Natural killer cell treated with Interleukin-12 subunit alpha and Interleukin-12 subunit beta and Interleukin-15 and Interleukin-18, amount 100 ng/mL, for 72 hours (primary cell): ENCODE results near the gene CDKAL1. TPM values are rescaled to one million over a fixed set of nuclear protein-coding genes. Genes with fewer than 3 reads are reported as not detected.
"Not testable (repeated sequence)": the region's sequence is repeated elsewhere in the genome, so short reads cannot be mapped to it uniquely, and the experiment has no call there.

Experiments used
- ATAC-seq, 2 donors: fragments of 150-1000 bp; cut with Tn5 transposase in 1 of 2; sonication (Bioruptor Pico), chemical (Tn5 transposase) in 1 of 2; 2 replicates each; pipeline ENCODE4 v1.10.0; 2021
- DNase-seq: peaks from one replicate; pipeline ENCODE4 v3.0.0; 2022; ENCODE audit warnings: low spot score
- H3K27ac Mint-ChIP-seq, 2 donors: 1 replicate in 1 of 2; 2 replicates in 1 of 2; pipeline ENCODE4 v1.8.0; 2022; ENCODE audit warnings: mixed read lengths in 2 of 2, mild to moderate bottlenecking in 1 of 2, moderate library complexity in 1 of 2
- H3K27me3 Mint-ChIP-seq, 2 donors: 1 replicate in 1 of 2; 2 replicates in 1 of 2; pipeline ENCODE4 v1.8.0; 2022; ENCODE audit warnings: mixed read lengths in 2 of 2
- H3K36me3 Mint-ChIP-seq: one replicate; pipeline ENCODE4 v1.8.0; 2022; ENCODE audit warnings: mixed read lengths
- H3K4me1 Mint-ChIP-seq, 2 donors: 1 replicate in 1 of 2; 2 replicates in 1 of 2; pipeline ENCODE4 v1.8.0; 2022; ENCODE audit warnings: low read depth in 2 of 2, mixed read lengths in 2 of 2, mild to moderate bottlenecking in 1 of 2
- H3K4me3 Mint-ChIP-seq: one replicate; pipeline ENCODE4 v1.8.0; 2022; ENCODE audit warnings: mixed read lengths
- H3K9me3 Mint-ChIP-seq: 2 replicates; pipeline ENCODE4 v1.8.0; 2022; ENCODE audit warnings: mixed read lengths
- total RNA-seq, 2 donors: library from RNA; stranded (reverse); gene quantifications; one replicate each; pipeline ENCODE4 v1.2.3, GENCODE V29; 2022

The CDKAL1 gene
- total RNA-seq, 2 donors from 2014 or later: 33.7 to 43.8 TPM

DNA sequence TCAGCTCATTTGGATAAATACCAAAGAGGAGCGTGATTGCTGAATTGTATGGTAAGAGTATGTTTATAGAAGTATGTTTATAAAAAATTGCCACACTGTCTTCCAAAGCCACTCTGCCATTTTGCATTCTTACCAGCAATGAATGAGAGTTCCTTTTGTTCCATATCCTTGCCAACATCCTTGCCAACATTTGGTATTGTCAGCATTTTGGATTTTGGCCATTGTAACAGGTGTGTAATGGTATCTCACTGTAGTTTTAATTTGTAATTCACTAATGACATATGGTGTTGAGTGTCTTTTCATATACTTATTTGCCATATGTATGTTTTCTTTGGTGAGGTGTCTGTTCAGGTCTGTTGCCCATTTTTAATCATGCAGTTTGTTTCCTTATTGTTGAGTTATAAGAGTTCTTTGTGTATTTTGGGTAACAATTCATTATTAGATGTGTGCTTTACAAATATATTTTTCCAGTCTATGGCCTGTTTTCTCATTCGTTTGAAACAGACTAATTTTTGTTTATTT lies 539.1 kb downstream of the CDKAL1 start:
- Mint-ChIP-seq H3K27me3 (no peaks in the 10 kb centered on the region), H3K27ac (no peak overlapping the region), H3K4me3 (no peak overlapping the region), H3K4me1 (peaks cover 0 to 4% of the 10 kb centered on the region in 2 donors), H3K36me3 (peaks cover 32% of the 10 kb centered on the region), H3K9me3 (peaks cover 4% of the 10 kb centered on the region)
- DNase-seq (no peak), ATAC-seq (no peak)

DNA sequence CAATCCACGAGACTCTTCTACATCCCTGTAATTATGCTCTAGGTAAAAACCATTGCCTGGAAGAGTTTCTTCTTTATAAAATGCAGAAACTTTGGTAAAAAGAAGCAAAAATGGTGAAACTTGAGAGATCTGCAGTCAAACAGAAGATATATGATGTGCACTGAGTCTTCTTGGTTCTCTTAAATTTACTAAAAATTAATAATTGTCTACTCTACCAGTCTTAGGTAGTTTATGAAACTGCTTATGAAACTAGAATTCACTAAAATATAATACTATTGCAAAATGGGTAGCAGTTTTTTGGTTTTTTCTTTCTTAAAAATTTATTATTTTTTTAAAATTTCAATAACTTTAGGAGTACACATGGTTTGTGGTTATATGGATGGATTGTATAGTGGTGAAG lies 540.2 kb downstream of the CDKAL1 start:
- H3K27ac Mint-ChIP-seq: no peak overlapping the region
- H3K9me3 Mint-ChIP-seq: peaks cover 4% of the 10 kb centered on the region
- H3K36me3 Mint-ChIP-seq: peaks cover 32% of the 10 kb centered on the region
- no peak for DNase-seq
- no peak for ATAC-seq
- H3K27me3 Mint-ChIP-seq: no peaks in the 10 kb centered on the region
- H3K4me3 Mint-ChIP-seq: no peak overlapping the region
- peaks cover 0 to 4% of the 10 kb centered on the region in 2 donors for H3K4me1 Mint-ChIP-seq

DNA sequence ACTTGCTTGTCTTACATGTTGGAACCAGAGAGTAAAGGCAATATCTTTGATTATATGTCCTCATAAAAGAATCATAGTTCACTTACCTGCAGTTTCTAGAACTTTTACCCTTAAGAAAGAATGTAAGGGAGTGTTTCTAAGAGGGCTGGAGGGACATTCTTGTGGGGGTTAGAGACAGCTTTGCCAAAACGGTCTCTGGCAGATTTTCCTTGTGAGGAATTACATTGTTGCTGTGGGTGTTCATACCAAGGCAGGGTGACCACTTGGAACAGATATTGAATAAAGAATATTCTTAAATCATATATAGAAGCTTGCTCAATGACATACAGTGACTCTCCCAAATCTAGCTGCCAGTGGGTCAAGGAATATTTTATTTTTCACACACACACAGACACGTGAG lies 541.7 kb downstream of the CDKAL1 start:
- H3K27me3 Mint-ChIP-seq: no peaks in the 10 kb centered on the region
- no peak for DNase-seq
- no peaks in the 10 kb centered on the region for H3K9me3 Mint-ChIP-seq
- no peak overlapping the region for H3K4me3 Mint-ChIP-seq
- ATAC-seq: no peak
- H3K36me3 Mint-ChIP-seq: peaks cover 26% of the 10 kb centered on the region
- no peaks in the 10 kb centered on the region for H3K4me1 Mint-ChIP-seq
- H3K27ac Mint-ChIP-seq: no peak overlapping the region

DNA sequence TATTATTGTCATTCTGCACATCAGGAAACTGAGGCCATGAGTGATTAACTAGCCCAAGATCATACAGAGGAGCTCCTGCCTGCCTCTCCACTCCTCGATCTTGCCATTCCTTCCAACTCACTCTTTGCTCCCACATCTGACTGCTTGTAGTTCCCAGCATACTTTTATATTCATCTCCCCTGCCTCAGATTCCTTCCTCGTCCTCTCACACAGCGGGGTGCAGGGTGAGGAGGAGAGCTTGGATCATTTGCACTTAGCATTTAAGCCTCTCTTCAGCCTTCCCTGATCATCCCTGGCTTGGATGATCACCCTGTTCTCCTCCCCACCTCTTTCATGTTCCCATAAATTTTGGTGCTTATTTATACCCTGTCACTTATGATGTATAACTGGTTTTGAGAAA lies 544.2 kb downstream of the CDKAL1 start:
- Mint-ChIP-seq H3K27me3 (no peaks in the 10 kb centered on the region), H3K4me3 (no peak overlapping the region), H3K27ac (no peak overlapping the region), H3K4me1 (no peaks in the 10 kb centered on the region), H3K9me3 (no peaks in the 10 kb centered on the region), H3K36me3 (peaks cover 6% of the 10 kb centered on the region)
- no peak for ATAC-seq
- DNase-seq: no peak

DNA sequence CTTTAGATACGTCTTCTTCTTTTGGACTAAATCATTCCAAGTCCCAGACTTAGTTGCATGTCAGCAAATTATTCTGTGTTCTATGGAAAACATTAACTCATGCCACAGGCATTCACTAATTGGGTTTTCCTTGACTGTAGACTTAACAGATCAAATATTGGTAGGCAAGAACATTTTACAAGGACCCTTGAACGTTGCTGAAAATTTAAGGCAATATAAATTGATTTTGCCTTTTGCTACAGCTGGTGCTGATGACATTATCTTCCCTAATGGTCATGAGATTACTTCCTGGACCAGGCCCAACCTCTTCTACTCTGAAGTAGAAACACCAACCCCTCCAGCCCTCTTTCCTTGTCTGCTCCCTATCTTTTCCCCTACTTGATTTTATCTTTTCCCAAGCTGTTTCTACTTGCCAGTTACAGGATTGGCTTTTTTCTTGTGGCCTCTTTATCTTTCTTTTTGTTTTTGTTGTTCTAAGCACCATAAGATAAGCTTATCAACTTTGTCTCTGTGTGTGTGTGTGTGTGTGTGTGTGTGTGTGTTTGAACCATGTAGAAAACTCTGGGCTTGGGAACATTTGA lies 545.3 kb downstream of the CDKAL1 start:
- Mint-ChIP-seq H3K4me1 (no peaks in the 10 kb centered on the region), H3K27ac (no peak overlapping the region), H3K27me3 (no peaks in the 10 kb centered on the region), H3K9me3 (no peaks in the 10 kb centered on the region), H3K36me3 (peaks cover 4% of the 10 kb centered on the region), H3K4me3 (no peak overlapping the region)
- no peak for DNase-seq
- ATAC-seq: no peak

DNA sequence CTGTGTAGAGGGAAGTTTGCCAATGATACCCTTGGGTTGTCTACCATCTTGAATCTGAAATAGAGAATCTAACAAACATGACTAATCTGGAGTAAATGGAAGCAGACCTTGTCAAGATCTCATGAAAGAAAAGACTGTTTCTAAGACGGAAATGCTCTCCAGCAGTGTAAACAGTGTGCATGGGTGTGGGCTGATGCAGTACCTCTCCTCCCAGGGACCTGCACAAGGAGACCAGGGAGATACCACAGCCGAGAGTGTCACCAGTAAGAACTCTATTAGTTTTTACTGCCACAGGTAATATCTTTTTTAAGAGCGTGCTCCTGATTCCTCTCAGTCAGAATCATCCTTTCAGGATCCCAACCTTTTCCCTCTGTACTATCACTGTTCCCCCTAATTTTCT lies 546.0 kb downstream of the CDKAL1 start:
- Mint-ChIP-seq H3K27ac (no peak overlapping the region), H3K4me1 (no peaks in the 10 kb centered on the region), H3K27me3 (no peaks in the 10 kb centered on the region), H3K36me3 (peaks cover 6% of the 10 kb centered on the region), H3K9me3 (no peaks in the 10 kb centered on the region), H3K4me3 (no peak overlapping the region)
- no peak for ATAC-seq
- DNase-seq: no peak

DNA sequence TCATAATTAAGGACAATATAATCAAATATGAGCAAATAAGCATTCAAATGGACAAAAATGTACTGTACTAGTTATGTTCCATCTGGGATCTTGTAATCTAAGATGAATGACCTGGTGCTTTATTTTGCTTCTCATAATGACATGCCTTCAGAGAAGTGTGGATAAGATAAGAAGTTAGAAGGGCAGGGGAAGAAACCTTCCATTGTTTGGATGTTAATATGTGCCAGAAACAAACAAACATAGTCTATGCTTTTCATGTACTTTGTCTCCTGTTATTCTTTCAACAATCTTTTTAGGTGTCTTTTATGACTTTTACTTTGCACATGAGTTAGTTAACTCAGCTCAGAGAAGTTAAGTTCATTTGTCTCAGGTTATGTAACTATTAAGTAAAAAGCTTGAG lies 547.8 kb downstream of the CDKAL1 start:
- H3K27me3 Mint-ChIP-seq: no peaks in the 10 kb centered on the region
- H3K9me3 Mint-ChIP-seq: no peaks in the 10 kb centered on the region
- H3K36me3 Mint-ChIP-seq: peaks cover 12% of the 10 kb centered on the region
- no peaks in the 10 kb centered on the region for H3K4me1 Mint-ChIP-seq
- H3K27ac Mint-ChIP-seq: no peak overlapping the region
- ATAC-seq (no peak), DNase-seq (no peak)
- H3K4me3 Mint-ChIP-seq: no peak overlapping the region

DNA sequence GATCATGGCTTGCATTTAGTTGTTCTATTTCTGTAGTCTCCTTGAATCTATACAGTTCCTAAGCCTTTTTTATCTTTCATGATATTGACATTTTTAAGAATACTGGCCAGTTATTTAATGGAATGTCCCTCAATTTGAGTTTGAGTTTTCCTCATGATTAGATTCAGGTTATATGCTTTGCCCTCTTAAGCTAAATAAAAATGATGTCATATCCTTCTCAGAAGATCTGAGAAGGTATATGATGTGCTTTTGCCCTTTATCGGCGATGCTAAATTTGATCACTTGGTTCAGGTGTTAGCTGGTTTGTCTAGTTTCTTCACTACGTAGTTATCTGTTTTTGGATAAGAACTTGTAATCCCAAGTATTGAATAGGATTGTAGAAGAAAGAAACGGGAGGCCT lies 549.5 kb downstream of the CDKAL1 start:
- Mint-ChIP-seq H3K36me3 (peaks cover 12% of the 10 kb centered on the region), H3K4me1 (no peaks in the 10 kb centered on the region), H3K9me3 (no peaks in the 10 kb centered on the region), H3K4me3 (no peak overlapping the region), H3K27ac (no peak overlapping the region), H3K27me3 (no peaks in the 10 kb centered on the region)
- DNase-seq (no peak), ATAC-seq (no peak)

DNA sequence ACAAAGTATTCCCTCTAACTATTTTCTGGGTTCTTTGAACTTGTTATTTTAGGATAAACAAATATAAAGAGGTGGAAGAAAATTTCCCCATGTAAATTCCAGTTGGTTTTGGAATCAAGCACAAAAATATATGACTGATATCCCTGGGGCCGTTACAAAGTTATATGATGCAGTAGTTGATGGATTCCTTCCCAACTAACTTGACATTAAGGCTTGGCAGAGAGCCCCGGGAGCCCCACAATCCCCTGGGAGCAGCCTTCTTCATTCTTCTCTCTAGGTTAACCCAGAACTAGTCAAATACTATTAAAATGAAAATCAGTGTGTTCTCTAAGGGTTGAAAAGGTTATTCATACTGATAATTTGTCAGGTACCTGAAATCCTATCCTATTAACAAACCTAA lies 550.4 kb downstream of the CDKAL1 start:
- no peak overlapping the region for H3K27ac Mint-ChIP-seq
- H3K4me1 Mint-ChIP-seq: no peaks in the 10 kb centered on the region
- ATAC-seq (no peak), DNase-seq (no peak)
- H3K4me3 Mint-ChIP-seq: no peak overlapping the region
- no peaks in the 10 kb centered on the region for H3K9me3 Mint-ChIP-seq
- H3K36me3 Mint-ChIP-seq: peaks cover 12% of the 10 kb centered on the region
- H3K27me3 Mint-ChIP-seq: no peaks in the 10 kb centered on the region

DNA sequence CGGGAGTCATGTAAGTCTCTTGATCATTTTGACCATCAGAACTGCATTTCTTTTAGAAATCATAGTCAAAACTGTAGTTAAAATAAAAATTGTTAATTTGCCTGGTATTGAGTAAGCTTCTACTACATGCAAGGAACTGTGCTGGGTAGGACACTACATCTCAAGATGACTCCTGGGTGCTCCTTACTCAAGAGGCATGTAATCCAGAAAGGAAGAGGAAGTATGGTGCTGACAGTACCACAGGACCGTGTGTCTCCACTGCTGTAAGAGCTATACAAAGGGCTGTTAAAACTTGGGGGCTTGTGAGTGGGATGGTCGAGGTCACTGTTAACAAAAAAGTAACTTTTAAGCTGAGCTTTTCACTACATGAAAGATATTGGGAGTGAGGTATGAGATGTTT lies 551.0 kb downstream of the CDKAL1 start:
- H3K4me1 Mint-ChIP-seq: no peaks in the 10 kb centered on the region
- DNase-seq: no peak
- H3K9me3 Mint-ChIP-seq: no peaks in the 10 kb centered on the region
- H3K4me3 Mint-ChIP-seq: no peak overlapping the region
- H3K27ac Mint-ChIP-seq: no peak overlapping the region
- no peak for ATAC-seq
- H3K27me3 Mint-ChIP-seq: no peaks in the 10 kb centered on the region
- H3K36me3 Mint-ChIP-seq: peaks cover 12% of the 10 kb centered on the region

DNA sequence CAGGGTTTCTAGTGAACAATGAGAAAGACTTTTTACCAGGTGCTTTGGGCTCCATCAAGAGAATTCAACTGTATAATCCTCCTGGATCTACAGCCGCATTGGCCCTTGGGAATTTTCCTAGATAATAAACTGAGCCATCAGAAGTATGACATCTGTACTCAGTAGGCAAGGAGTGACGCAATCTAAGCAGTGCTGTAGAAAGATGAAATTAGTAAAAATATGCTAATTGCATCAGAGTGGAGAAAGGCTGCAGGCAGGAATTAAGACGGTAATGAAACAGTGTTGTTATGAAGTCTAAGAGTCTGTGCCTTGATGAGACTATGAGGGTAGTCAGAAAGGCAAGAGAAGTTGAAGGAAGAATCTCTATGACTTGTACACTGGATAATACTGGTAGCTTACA lies 551.4 kb downstream of the CDKAL1 start:
- H3K27me3 Mint-ChIP-seq: no peaks in the 10 kb centered on the region
- H3K4me3 Mint-ChIP-seq: no peak overlapping the region
- no peak for ATAC-seq
- no peak overlapping the region for H3K27ac Mint-ChIP-seq
- peaks cover 8% of the 10 kb centered on the region for H3K36me3 Mint-ChIP-seq
- H3K9me3 Mint-ChIP-seq: no peaks in the 10 kb centered on the region
- no peaks in the 10 kb centered on the region for H3K4me1 Mint-ChIP-seq
- DNase-seq: no peak

DNA sequence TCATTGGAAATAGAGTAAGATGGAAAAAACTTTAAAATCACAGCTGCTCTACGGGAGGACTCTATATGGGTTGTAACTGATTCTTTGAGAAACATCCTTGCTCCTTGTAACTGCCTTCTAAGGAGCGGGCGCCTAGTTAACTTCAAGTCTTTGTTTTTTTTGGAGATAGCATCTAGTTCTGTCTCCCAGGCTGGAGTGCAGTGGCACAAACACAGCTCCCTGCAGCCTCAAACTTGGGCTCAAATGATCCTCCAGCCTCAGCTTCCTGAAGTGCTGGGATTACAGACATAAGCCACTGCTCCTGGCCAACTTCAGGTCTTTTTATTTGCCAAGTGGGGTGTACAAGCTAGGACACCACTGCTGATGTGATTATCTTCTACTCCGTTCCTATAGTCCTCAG lies 552.9 kb downstream of the CDKAL1 start:
- no peak for ATAC-seq
- no peaks in the 10 kb centered on the region for H3K27me3 Mint-ChIP-seq
- H3K36me3 Mint-ChIP-seq: peaks cover 8% of the 10 kb centered on the region
- DNase-seq: no peak
- no peak overlapping the region for H3K4me3 Mint-ChIP-seq
- H3K4me1 Mint-ChIP-seq: no peaks in the 10 kb centered on the region
- no peak overlapping the region for H3K27ac Mint-ChIP-seq
- H3K9me3 Mint-ChIP-seq: no peaks in the 10 kb centered on the region

DNA sequence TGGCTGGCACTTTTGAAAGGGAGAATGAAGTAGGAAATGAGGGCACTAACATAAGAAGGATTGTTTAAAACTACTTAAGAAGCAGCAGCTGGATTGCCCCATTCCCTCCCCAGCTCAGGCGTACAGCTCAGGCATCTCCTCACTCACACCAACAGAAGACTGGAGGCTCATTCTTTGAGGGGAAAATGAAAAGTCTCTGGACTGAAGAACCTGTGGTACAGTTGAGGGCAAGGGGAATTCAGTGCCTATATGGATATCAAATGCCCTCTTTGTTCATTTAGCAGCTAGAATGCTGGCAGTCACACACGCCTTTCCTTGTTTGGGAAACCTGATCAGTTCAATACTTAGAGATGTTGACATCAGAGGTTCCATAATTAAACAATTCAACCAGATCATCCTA lies 557.2 kb downstream of the CDKAL1 start:
- Mint-ChIP-seq H3K27ac (no peak overlapping the region), H3K4me3 (no peak overlapping the region), H3K4me1 (no peaks in the 10 kb centered on the region), H3K36me3 (peaks cover 6% of the 10 kb centered on the region), H3K9me3 (no peaks in the 10 kb centered on the region), H3K27me3 (no peaks in the 10 kb centered on the region)
- no peak for DNase-seq
- no peak for ATAC-seq

DNA sequence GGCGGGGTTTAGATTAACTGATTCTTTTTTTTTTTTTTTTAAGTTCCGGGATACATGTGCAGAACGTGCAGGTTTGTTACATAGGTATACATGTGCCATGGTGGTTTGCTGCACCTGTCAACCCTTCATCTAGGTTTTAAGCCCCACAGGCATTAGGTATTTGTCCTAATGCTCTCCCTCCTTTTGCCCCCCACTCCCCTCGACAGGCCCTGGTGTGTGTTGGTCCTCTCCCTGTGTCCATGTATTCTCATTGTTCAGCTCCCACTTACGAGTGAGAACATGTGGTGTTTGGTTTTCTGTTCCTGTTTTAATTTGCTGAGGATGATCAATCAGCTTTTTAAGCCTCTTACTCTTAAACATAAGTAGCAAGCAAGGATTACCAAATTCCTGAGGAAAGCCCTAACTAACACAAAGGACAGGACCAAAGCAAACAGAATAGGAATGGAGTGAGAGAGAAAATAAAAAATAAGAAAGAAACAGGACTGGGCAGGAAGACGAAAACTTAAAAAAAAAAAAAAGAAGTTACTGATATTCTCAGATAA lies 558.0 kb downstream of the CDKAL1 start:
- DNase-seq, H3K36me3 Mint-ChIP-seq, ATAC-seq, H3K4me3 Mint-ChIP-seq, H3K4me1 Mint-ChIP-seq, H3K9me3 Mint-ChIP-seq, H3K27me3 Mint-ChIP-seq, H3K27ac Mint-ChIP-seq: not testable (repeated sequence)

DNA sequence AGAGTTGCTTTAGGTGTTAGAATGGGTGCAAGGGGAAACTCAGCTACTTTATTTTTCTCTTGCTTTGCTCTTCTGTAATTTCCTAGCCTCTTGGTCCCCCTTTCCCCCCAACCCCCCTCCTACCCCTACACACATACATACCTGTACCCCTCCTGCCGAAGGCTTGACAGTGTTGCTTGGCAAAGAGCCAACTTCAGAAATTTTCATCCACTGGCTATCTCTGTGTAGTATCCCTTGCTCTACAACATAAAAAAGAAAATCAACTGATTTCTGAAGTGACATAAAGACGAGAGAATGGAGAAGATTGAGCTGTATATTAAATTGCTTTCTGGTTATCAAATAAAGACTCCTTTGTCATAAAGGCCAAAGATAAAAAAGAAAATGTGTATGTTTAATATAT lies 561.2 kb downstream of the CDKAL1 start:
- DNase-seq (no peak), ATAC-seq (no peak)
- H3K4me1 Mint-ChIP-seq: peaks cover 6 to 11% of the 10 kb centered on the region in 2 donors
- H3K27ac Mint-ChIP-seq: no peak overlapping the region
- H3K27me3 Mint-ChIP-seq: no peaks in the 10 kb centered on the region
- no peak overlapping the region for H3K4me3 Mint-ChIP-seq
- no peaks in the 10 kb centered on the region for H3K9me3 Mint-ChIP-seq
- H3K36me3 Mint-ChIP-seq: peaks cover 6% of the 10 kb centered on the region
